Measurements from ENCODE around the gene PDE9A.
A peak's percentile ranks its signal among the peaks of the same experiment; 100 is the strongest.
"Not testable (repeated sequence)": the region's sequence is repeated elsewhere in the genome, so short reads cannot be mapped to it uniquely, and the experiment has no call there.

Gene PDE9A

GRCh38 chr21:42653231-42654061, at the start of gene PDE9A:
TSS of gene PDE9A (plus strand) at chr21:42653621. CDS start at chr21:42653815, 194 bp downstream.
- no peak for DNase-seq

DNA sequence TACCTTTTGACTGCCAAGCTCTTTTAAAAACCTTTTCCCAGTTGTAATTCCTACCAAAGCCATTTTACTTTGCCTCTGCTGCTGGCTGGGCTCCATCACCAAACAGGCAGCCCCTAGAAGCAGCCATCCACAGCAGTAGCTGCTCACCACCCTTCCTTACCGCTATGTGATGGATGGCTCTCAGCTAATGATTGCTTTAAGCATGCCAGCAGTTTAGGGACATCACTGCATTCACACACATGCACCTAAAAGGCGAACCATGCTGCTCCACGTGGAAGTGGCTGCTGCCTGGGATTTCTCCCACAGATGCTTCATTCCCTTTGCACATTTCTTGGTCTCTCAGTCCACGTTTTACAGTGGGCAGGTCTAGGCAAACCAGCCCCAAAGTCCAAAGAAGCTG, 46.3 kb upstream of the PDE9A start:
- DNase-seq, result no peak

DNA sequence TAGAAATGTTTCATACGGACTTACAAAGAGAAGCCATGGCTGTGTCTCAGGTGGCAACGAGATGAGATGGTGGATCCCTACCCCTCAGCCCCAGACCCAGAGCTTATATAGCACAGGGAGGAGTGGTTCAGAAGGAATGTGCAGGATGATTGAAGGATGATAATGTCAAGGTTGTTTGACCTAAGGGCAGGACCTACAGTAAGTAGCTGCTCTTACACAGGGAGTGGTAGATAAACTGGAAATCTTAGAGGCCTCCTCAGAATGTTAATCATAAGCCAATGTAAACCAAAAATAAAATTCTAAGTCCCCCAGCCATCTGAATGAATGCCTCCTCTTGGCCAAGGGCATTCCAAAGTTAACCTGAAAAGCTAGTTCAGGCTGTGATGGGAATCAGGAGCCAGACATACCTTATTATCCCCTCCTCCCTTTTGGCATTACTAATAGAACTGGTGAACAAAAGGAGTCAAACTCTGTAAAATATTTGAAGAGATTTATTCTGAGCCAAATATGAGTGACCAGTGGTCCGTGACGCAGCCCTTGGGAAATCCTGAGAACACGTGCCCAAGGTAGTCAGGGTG, 45.8 kb upstream of the PDE9A start:
- DNase-seq, result no peak

GRCh38 chr21:42608446-42608845, 45.0 kb upstream of the PDE9A start:
- no peak for DNase-seq

GRCh38 chr21:42609811-42610210, 43.6 kb upstream of the PDE9A start:
- DNase-seq, result peak; percentile 25

GRCh38 chr21:42611852-42612251, 41.6 kb upstream of the PDE9A start:
- DNase-seq, result no peak

- DNase-seq, result no peak
Observed at GRCh38 chr21:42612390-42612789, 41.0 kb upstream of the PDE9A start.

DNA sequence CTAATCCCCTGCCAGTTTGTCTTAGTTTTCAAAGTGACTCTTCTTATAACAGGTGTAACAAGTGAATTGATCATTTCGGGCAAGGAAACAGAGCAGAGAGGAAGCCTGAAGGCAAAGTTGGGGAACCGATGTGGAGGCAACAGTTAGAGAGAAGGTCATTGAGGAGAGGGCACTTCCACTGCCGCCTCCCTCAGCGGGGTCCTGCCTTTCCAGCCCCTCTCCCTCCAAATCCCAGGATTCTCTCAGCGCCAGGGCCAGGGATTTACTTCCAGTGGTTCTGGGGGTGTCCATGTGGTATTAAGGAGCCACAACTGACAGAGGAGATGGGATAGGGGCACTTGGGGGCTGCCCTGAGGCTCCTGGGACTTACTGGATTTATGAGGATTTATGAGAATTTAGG, 39.7 kb upstream of the PDE9A start:
- DNase-seq, result no peak

GRCh38 chr21:42614396-42614795, 39.0 kb upstream of the PDE9A start:
- peak; percentile 61 for DNase-seq

- DNase-seq, result peak; percentile 64
Observed at GRCh38 chr21:42614811-42615351, 38.5 kb upstream of the PDE9A start.

- not testable (repeated sequence) for DNase-seq
Observed at GRCh38 chr21:42615377-42615776, 38.0 kb upstream of the PDE9A start.

GRCh38 chr21:42615924-42616323, 37.5 kb upstream of the PDE9A start:
- DNase-seq, result no peak

GRCh38 chr21:42616446-42616845, 37.0 kb upstream of the PDE9A start:
- peak; percentile 7 for DNase-seq

DNA sequence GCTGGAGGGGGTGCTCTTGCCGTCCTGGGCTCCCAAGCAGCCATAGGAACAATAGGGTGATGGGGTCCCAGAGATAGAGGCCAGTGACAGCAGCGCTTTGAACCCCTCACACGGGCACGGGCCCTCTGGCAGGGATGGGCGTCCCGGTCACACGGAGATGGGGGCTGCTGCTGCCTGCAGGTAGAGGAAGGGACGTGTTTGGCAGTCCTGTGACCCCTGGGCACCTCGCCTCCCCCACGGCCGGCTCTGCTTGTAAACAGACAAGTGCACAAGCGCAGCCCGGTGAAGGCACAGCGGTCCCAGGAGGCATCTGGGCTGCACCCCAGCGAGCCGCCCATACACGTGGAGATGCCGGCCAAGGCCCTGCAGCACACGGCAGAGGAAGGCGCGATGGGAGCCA, 36.5 kb upstream of the PDE9A start:
- no peak for DNase-seq

DNA sequence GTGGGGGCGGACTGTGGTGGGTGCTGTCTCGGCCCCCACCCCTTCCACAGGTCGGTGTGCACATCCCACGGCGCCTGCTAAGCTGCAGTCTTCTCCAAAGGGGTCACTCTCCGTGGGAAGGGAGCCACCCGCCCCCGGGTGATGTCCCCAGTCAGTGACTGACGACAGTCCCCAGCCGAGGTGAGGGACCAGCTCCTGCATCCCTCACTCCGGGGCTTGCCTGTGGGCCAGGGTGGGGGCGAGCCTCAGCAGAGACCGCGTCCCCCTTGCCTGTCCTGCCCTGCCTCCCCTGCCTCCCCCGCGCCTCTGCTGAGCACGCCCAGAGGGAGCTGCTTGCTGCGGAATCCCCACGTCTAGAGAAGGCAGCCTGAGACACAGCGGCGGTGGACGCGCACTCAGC, 35.9 kb upstream of the PDE9A start:
- DNase-seq, result no peak

GRCh38 chr21:42618707-42619102, 34.7 kb upstream of the PDE9A start:
- no peak for DNase-seq

DNA sequence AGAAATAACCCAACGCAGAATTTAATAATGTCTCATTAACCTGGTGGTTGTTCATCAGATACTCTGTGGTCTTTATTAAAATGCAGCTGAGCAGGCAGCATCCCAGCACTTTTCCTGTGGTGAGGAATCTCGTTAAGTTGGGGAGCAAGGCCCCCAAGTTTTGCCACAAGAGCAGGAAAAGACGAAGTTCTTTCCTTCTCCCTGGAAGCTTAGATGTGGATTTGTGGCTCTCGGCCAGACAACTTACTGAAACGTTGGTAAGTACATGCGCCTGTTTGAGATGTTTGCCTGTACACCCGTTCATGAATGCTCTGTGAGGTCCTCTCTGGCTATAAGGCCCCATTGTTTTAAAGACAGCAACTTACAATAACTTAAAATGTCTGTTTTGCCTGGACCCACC, 34.3 kb upstream of the PDE9A start:
- no peak for DNase-seq

GRCh38 chr21:42619841-42620240, 33.6 kb upstream of the PDE9A start:
- DNase-seq, result no peak

DNA sequence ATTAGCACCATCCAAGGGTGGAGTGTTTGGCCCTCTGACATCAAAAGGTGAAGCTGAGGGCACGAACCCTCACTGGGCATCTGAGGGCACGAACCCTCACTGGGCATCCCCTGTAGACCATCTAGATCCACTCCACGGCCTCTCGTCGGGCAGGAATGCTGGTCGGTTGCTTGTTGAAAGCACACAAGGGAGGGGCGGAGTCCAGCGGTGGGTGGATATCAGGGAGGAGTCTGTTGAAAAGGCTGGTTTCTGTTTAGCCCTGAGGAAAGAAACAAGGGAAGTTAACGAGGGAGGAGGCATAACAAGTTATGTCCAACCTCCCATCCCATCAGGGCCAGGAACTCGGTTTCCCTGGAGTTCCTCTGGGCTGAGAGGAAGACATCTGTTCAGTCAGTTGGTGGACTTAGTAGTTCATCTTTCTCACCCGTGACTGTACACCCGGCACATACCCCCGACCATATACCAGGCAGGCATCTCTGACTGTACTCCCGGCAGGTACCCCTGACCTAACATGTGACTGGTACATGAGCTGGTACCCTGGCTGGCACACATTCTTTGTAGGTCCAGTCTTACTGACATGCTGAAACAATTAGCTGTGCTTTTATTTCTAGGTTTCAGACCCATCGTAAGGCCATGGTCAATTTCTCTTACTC, 32.1 kb upstream of the PDE9A start:
- DNase-seq, result no peak

GRCh38 chr21:42621819-42622177, 31.6 kb upstream of the PDE9A start:
- no peak for DNase-seq

- DNase-seq, result no peak
Observed at GRCh38 chr21:42622284-42622683, 31.1 kb upstream of the PDE9A start.

DNA sequence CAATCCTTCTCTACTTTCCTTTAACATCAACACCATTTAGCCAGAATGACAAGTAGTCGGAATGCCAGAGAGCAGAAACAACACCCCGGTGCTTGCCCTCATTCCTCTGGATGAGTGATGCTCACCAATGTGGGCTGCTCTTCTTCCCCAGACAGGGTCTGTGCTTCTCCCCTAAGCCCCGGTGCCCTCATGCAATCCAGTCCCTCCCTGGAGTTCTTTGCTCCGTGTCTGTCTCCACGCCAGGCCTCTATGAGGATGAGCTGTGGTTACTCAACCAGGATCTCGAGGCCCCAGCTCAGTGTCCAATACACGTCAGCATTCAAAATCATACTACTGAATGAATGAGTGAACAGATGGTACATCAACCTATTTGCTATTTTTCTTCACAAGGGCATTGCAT, 29.7 kb upstream of the PDE9A start:
- DNase-seq, result no peak

- no peak for DNase-seq
Observed at GRCh38 chr21:42624095-42624790, 29.2 kb upstream of the PDE9A start.

All from activated CD4-positive, alpha-beta T cell treated with anti-CD3 and anti-CD28 coated beads, Interleukin-2, Interleukin-6, amounts not matched to agents 100 ng/mL and 50 ng/mL, durations not matched to agents 16 hours and 8 hours (primary cell).